Activated CD8-positive, alpha-beta memory T cell treated with anti-CD3 and anti-CD28 coated beads for 36 hours (primary cell): ENCODE data around the gene ATP9A. TPM values are rescaled to one million over a fixed set of nuclear protein-coding genes. Genes with fewer than 3 reads are reported as not detected.

Experiments
- CTCF ChIA-PET: fragments of 350-600 bp; sonication (Branson Sonifier 250); formaldehyde crosslinking; loops from one replicate; lab custom pipeline; 2021; ENCODE audit warnings: antibody characterized with exemption; lab: Charles Lee
- POLR2A ChIA-PET: fragments of 350-600 bp; sonication (Branson Sonifier 250); formaldehyde crosslinking; loops from one replicate; lab custom pipeline; 2021; ENCODE audit warnings: antibody characterized with exemption; lab: Charles Lee
- total RNA-seq, 2 experiments: library from RNA; stranded (reverse); gene quantifications; one replicate each; pipeline ENCODE4 v1.2.3, GENCODE V29; 2021

The ATP9A gene
- total RNA-seq, 2 experiments from 2014 or later: 1.2 to 1.3 TPM

- CTCF ChIA-PET: interaction anchor here (1.5 to 2.0 kb wide), 2 partner anchors 17 to 252 kb away, joined by 4 to 7 read pairs; no protein-coding TSS in a partner anchor
- POLR2A ChIA-PET: no interaction called here
Observed at GRCh38 chr20:51625105-51625504, 143.1 kb downstream of the ATP9A start.

GRCh38 chr20:51624157-51624731, 143.9 kb downstream of the ATP9A start:
- ChIA-PET CTCF (interaction anchor here (0.6 to 2.0 kb wide), 14 partner anchors 9 to 636 kb away, joined by 3 to 7 read pairs (median 4); no protein-coding TSS in a partner anchor), POLR2A (no interaction called here)

- ChIA-PET CTCF (interaction anchor here (0.6 to 2.0 kb wide), 6 partner anchors 10 to 289 kb away, joined by 3 to 7 read pairs (median 6); no protein-coding TSS in a partner anchor), POLR2A (no interaction called here)
Observed at GRCh38 chr20:51623255-51623654, 144.9 kb downstream of the ATP9A start.

- ChIA-PET POLR2A (no interaction called here), CTCF (interaction anchor here (1.0 to 2.0 kb wide), 2 partner anchors 27 to 59 kb away, joined by 3 to 6 read pairs; no protein-coding TSS in a partner anchor)
Observed at GRCh38 chr20:51622004-51622874, 146.0 kb downstream of the ATP9A start.

GRCh38 chr20:51620432-51620831, 147.8 kb downstream of the ATP9A start:
- CTCF ChIA-PET: interaction anchor here (0.7 to 2.3 kb wide), 5 partner anchors 10 to 633 kb away, joined by 3 to 10 read pairs (median 6); no protein-coding TSS in a partner anchor
- POLR2A ChIA-PET: interaction anchor here (0.7 to 1.2 kb wide), 4 partner anchors 10 to 104 kb away, joined by 5 to 11 read pairs (median 6); no protein-coding TSS in a partner anchor

- POLR2A ChIA-PET: no interaction called here
- CTCF ChIA-PET: no interaction called here
Observed at GRCh38 chr20:51616060-51616459, 152.1 kb downstream of the ATP9A start.

GRCh38 chr20:51614687-51615086, 153.5 kb downstream of the ATP9A start:
- POLR2A ChIA-PET: interaction anchor here (1.4 kb wide), 1 partner anchor 14 kb away, joined by 3 read pairs; no protein-coding TSS in a partner anchor

GRCh38 chr20:51613580-51613979, 154.6 kb downstream of the ATP9A start:
- ChIA-PET POLR2A (interaction anchor here (1.4 kb wide), 1 partner anchor 13 kb away, joined by 3 read pairs; no protein-coding TSS in a partner anchor), CTCF (interaction anchor here (0.8 to 1.2 kb wide), 2 partner anchors 10 to 235 kb away, joined by 3 to 5 read pairs; no protein-coding TSS in a partner anchor)

More at GRCh38 chr20:51614687-51615086, 153.5 kb downstream of the ATP9A start:
- CTCF ChIA-PET: interaction anchor here (0.6 to 0.8 kb wide), 3 partner anchors 9 to 248 kb away, joined by 3 to 4 read pairs (median 3); no protein-coding TSS in a partner anchor

GRCh38 chr20:51612896-51613295, 155.3 kb downstream of the ATP9A start:
- ChIA-PET CTCF (interaction anchor here (1.2 kb wide), 1 partner anchor 11 kb away, joined by 5 read pairs; no protein-coding TSS in a partner anchor), POLR2A (no interaction called here)

GRCh38 chr20:51611625-51611890, 156.6 kb downstream of the ATP9A start:
- CTCF ChIA-PET: interaction anchor here (1.1 to 1.8 kb wide), 3 partner anchors 8 to 239 kb away, joined by 3 to 10 read pairs (median 3); no protein-coding TSS in a partner anchor
- POLR2A ChIA-PET: interaction anchor here (1.3 kb wide), 1 partner anchor 69 kb away, joined by 3 read pairs; the partner anchor contains the start of gene NFATC2

GRCh38 chr20:51610761-51611624, 157.2 kb downstream of the ATP9A start:
- CTCF ChIA-PET: interaction anchor here (1.1 to 1.8 kb wide), 4 partner anchors 8 to 238 kb away, joined by 3 to 10 read pairs (median 3); no protein-coding TSS in a partner anchor
- POLR2A ChIA-PET: interaction anchor here (0.6 to 1.3 kb wide), 2 partner anchors 9 to 68 kb away, joined by 3 to 7 read pairs; partner anchors contain the start of gene NFATC2

- POLR2A ChIA-PET: interaction anchor here (0.7 to 1.2 kb wide), 2 partner anchors 13 to 275 kb away, joined by 3 read pairs; no protein-coding TSS in a partner anchor
Observed at GRCh38 chr20:51610111-51610510, 158.1 kb downstream of the ATP9A start.

GRCh38 chr20:51609251-51609650, 158.9 kb downstream of the ATP9A start:
- ChIA-PET CTCF (interaction anchor here (0.5 to 1.9 kb wide), 8 partner anchors 11 to 224 kb away, joined by 3 to 7 read pairs (median 4); no protein-coding TSS in a partner anchor), POLR2A (interaction anchor here (0.7 to 1.4 kb wide), 5 partner anchors 12 to 274 kb away, joined by 3 to 4 read pairs (median 3); partner anchors contain the start of gene NFATC2)

More at GRCh38 chr20:51610111-51610510, 158.1 kb downstream of the ATP9A start:
- CTCF ChIA-PET: interaction anchor here (0.6 to 1.8 kb wide), 2 partner anchors 9 to 137 kb away, joined by 4 to 10 read pairs; no protein-coding TSS in a partner anchor

- POLR2A ChIA-PET: interaction anchor here (0.6 to 1.4 kb wide), 12 partner anchors 9 to 279 kb away, joined by 3 to 11 read pairs (median 3); partner anchors contain the start of gene NFATC2
- CTCF ChIA-PET: interaction anchor here (0.8 to 1.9 kb wide), 7 partner anchors 11 to 235 kb away, joined by 3 to 7 read pairs (median 5); no protein-coding TSS in a partner anchor
Observed at GRCh38 chr20:51608061-51608460, 160.1 kb downstream of the ATP9A start.

- CTCF ChIA-PET: no interaction called here
- POLR2A ChIA-PET: interaction anchor here (1.1 to 1.3 kb wide), 2 partner anchors 13 to 218 kb away, joined by 4 to 11 read pairs; no protein-coding TSS in a partner anchor
Observed at GRCh38 chr20:51607170-51607569, 161.0 kb downstream of the ATP9A start.

- CTCF ChIA-PET: no interaction called here
- POLR2A ChIA-PET: no interaction called here
Observed at GRCh38 chr20:51604851-51605250, 163.3 kb downstream of the ATP9A start.

GRCh38 chr20:51602131-51602530, 166.1 kb downstream of the ATP9A start:
- ChIA-PET CTCF (interaction anchor here (0.6 kb wide), 1 partner anchor 24 kb away, joined by 3 read pairs; no protein-coding TSS in a partner anchor), POLR2A (no interaction called here)
